Myocyte (in vitro differentiated cells): ENCODE results near the gene LGR4. TPM values are rescaled to one million over a fixed set of nuclear protein-coding genes. Genes with fewer than 3 reads are reported as not detected.
"Not testable (repeated sequence)": the region's sequence is repeated elsewhere in the genome, so short reads cannot be mapped to it uniquely, and the experiment has no call there.

Experiments
- DNase-seq: peaks from one replicate; pipeline ENCODE4 v3.0.0-alpha.2; 2012; ENCODE audit warnings: low read depth
- total RNA-seq: library from RNA; depleted of rRNA; stranded (reverse); fragments of >200 nt; gene quantifications from 2 replicates; pipeline ENCODE4 v1.2.3, GENCODE V29; 2014

The LGR4 gene
- total RNA-seq, 1 donor from 2014 or later: 17.7 TPM

GRCh38 chr11:27460158-27460978 lies 12.2 kb downstream of the LGR4 start:
- no peak for DNase-seq

- DNase-seq: no peak
These were observed 13.4 kb downstream of the LGR4 start for GRCh38 chr11:27459191-27459590.

- no peak for DNase-seq
These were observed 14.4 kb downstream of the LGR4 start for GRCh38 chr11:27458182-27458581.

- DNase-seq: no peak
These were observed 15.7 kb downstream of the LGR4 start for GRCh38 chr11:27456795-27457329.

- DNase-seq: no peak
These were observed 16.3 kb downstream of the LGR4 start for GRCh38 chr11:27456140-27456794.

GRCh38 chr11:27455667-27456066 lies 16.9 kb downstream of the LGR4 start:
- no peak for DNase-seq

- no peak for DNase-seq
These were observed 18.9 kb downstream of the LGR4 start for GRCh38 chr11:27453701-27454100.

- DNase-seq: no peak
These were observed 20.4 kb downstream of the LGR4 start for GRCh38 chr11:27452147-27452546.

- no peak for DNase-seq
These were observed 21.2 kb downstream of the LGR4 start for GRCh38 chr11:27451244-27451965.

- not testable (repeated sequence) for DNase-seq
These were observed 24.4 kb downstream of the LGR4 start for GRCh38 chr11:27448184-27448540.

- no peak for DNase-seq
These were observed 25.1 kb downstream of the LGR4 start for GRCh38 chr11:27447288-27448183.

GRCh38 chr11:27445625-27446024 lies 27.0 kb downstream of the LGR4 start:
- no peak for DNase-seq

GRCh38 chr11:27444801-27445215 lies 27.8 kb downstream of the LGR4 start:
- DNase-seq: no peak

- no peak for DNase-seq
These were observed 28.7 kb downstream of the LGR4 start for GRCh38 chr11:27443746-27444507.

GRCh38 chr11:27443227-27443626 lies 29.4 kb downstream of the LGR4 start:
- no peak for DNase-seq

- DNase-seq: peak; percentile 39
These were observed 32.5 kb downstream of the LGR4 start for GRCh38 chr11:27440090-27440489.

GRCh38 chr11:27438595-27438981 lies 34.0 kb downstream of the LGR4 start:
- DNase-seq: no peak

- DNase-seq: no peak
These were observed 34.6 kb downstream of the LGR4 start for GRCh38 chr11:27437829-27438594.

- DNase-seq: no peak
These were observed 35.7 kb downstream of the LGR4 start for GRCh38 chr11:27436916-27437315.
